GM12873 (cell line): ENCODE results near the gene MYO16.

ENCODE experiments used
- TF ChIP-seq, protein P1 (sequence below): IDR thresholded peaks from 2 replicates; pipeline ENCODE4 v1.5.1; 2012; ENCODE audit warnings: low read depth, mild to moderate bottlenecking, moderate library complexity, low read length, control low read depth; ENCODE audit not compliant: insufficient read depth; ENCODE audit errors: missing control alignments

Gene MYO16

DNA sequence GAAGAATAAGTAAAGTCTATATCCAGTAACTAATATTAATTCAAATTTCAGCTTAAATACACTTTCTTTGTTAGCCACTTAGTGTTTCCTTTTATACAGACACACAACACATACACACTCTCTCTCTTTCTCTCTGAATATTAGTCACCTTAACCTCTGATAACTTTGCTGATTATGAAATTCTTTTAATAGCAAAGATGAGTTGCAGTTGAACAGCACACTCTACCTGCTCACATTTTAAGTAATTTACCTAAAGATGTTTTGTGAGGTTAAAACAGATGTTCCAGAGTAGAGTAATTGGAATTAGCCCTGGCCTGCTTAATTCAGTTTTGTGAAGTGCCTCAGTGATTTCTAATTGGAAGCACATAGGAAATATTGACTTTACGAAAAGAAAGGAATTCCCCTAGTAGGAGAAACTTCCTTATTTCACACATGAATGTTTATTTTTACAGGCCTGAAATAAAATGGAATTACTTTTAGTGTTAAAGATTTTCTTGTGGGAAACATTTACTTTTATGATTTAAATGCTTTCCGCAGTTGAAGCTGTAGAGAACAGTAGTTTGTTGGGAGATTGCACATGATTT is 184.3 kb downstream of the MYO16 start:
- TF ChIP-seq, protein P1, sequence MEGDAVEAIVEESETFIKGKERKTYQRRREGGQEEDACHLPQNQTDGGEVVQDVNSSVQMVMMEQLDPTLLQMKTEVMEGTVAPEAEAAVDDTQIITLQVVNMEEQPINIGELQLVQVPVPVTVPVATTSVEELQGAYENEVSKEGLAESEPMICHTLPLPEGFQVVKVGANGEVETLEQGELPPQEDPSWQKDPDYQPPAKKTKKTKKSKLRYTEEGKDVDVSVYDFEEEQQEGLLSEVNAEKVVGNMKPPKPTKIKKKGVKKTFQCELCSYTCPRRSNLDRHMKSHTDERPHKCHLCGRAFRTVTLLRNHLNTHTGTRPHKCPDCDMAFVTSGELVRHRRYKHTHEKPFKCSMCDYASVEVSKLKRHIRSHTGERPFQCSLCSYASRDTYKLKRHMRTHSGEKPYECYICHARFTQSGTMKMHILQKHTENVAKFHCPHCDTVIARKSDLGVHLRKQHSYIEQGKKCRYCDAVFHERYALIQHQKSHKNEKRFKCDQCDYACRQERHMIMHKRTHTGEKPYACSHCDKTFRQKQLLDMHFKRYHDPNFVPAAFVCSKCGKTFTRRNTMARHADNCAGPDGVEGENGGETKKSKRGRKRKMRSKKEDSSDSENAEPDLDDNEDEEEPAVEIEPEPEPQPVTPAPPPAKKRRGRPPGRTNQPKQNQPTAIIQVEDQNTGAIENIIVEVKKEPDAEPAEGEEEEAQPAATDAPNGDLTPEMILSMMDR: no peak

DNA sequence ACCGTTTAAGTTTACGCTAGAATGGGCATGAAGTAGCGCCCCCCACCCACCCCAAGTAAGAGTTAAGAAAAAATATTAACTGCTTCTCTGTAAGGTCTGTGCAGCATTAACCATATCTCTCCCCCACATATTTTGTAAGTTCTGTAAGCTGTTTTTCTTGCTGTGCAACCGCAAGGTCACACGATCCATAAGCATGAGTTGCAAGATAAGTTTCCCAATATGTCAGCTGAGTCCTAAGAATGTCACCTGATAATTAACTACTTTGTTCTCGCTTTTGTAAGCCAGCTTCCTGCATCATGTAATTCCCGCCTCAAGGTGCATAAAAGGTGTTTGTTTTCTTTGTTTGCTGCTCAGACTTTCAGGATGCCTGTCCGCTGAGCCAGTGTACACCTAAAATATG is 187.0 kb downstream of the MYO16 start:
- TF ChIP-seq, protein P1: no peak

DNA sequence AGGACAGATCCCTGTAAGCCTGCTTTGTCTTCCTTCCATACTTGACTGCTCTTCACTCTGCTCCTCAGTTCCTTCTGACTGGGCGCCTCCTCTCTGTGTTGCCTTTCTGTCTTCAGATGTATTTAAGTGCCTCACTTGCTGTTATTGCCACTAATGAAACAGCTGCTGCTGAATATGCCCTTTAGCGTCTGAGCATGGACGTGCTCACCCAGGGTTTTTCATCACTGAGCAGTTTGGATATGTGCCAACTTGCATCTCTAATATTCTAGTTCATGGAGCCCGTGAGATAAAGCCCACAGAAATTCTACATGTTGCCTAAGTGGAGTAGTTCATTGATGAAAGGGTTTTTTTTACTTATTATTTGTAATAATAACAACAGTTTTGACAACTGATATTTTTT is 198.2 kb downstream of the MYO16 start:
- TF ChIP-seq, protein P1: no peak

DNA sequence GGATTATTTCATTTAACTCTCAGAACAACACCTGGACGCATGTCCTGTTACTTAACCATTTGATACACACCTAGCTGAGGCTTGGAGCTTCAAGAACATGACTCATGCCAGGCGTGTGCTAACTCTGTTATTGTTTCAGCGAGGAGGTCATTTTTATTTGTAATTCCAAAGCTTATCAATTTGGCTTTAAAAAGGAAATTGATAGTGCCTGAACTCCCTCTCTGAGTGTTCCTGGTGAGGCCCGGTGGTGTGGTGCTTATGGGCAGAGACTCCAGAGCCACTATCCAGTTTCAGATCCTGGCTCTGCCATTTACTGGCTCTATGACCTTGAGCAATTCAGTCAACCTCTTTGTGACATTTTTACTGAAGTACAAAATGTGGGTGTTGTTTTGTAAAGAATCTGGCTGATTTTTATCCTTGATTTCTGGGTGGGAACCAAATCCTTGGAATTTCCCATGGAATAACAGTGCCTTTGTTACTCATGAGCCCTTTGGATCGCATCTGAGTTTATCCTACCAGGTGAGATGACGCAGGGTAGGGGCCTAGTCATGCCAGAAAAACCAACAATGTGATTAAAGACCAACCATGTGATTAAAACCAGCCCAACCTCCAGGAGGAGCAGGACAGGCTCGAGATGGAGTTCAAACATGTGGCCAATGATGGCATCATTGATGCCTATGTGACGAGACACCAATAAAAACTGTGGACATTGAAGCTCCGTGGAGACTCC is 198.8 kb downstream of the MYO16 start:
- TF ChIP-seq, protein P1: no peak

DNA sequence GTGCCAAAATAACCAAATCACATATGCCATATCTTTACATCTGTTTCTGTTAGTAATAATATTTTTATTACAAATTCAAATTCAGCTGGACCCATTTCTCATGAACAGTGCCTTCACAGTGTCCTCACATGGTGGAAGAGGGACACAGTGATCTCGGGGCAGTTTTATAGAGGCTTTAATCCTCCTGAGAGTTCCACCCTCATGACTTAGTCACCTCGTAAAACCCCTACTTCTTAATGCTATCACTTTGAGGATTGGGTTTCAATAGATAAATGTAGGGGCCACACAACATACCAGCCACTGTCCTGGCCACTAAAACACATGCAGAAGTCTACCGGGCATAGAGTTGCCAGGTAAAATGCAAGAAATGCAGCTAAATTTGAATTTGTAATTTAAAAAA is 201.5 kb downstream of the MYO16 start:
- TF ChIP-seq, protein P1: no peak

DNA sequence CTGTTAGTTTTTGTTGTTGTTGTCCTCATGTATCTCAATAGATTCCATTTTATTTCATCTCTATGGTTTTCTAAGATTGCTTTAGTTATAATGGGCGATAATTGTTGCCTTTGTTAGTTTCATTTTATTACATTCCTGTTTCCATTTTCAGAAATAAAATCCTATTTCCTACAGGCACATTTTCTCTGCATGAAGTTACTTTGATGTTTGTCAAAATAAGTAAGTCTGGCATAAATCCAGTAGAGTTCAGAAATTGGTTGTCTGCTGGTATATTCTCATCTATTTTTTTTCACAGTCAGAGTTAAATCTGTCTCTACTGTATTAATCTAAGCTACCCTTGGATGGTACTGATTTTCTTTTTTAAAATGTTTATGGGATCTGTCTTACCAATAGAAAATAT is 204.1 kb downstream of the MYO16 start:
- TF ChIP-seq, protein P1: no peak

DNA sequence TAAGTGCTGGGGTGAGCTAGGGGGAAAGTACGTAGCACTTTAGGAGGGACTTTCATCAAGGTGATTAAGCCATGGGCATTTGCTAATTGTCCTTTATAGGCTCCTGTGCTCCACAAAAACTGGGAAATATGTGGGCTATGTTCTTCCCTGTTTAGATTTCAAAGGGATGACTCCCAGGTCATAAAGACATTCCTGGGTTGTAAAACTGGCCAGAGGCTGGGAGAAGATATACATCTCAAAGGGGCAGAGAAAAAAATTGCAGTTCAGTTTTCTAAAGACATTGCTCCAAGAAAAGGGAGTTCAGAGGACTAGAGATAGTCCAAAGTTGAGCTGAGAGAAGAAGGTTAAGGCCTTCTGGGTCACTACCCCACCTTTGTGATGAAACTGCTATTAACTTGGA is 204.8 kb downstream of the MYO16 start:
- TF ChIP-seq, protein P1: no peak
